MM.1S (cell line): ENCODE results near the gene DEPDC5.
"Not testable (repeated sequence)": the region's sequence is repeated elsewhere in the genome, so short reads cannot be mapped to it uniquely, and the experiment has no call there.

Source experiments
- DNase-seq: peaks from one replicate; pipeline ENCODE4 v3.0.0-alpha.2; 2015
- H2AFZ ChIP-seq: fragments of 300-600 bp; sonication (generic); 2 replicates; pipeline ENCODE4 v1.6.0; 2016; ENCODE audit warnings: antibody characterized with exemption, low read length
- H3F3A ChIP-seq: fragments of 300-600 bp; sonication (generic); 2 replicates; pipeline ENCODE4 v1.6.1; 2016; ENCODE audit warnings: mild to moderate bottlenecking, antibody characterized with exemption, low read length, moderate library complexity, mixed read lengths; ENCODE audit not compliant: insufficient read depth
- H3K27ac ChIP-seq: fragments of 300-600 bp; sonication (generic); 2 replicates; pipeline ENCODE4 v1.5.1; 2016; ENCODE audit warnings: mild to moderate bottlenecking, low read length
- H3K27me3 ChIP-seq: fragments of 300-600 bp; sonication (generic); replicated peaks from 2 replicates; pipeline ENCODE4 v1.6.0; 2016; ENCODE audit warnings: low read length; ENCODE audit not compliant: insufficient read depth
- H3K36me3 ChIP-seq: fragments of 300-600 bp; sonication (generic); replicated peaks from 2 replicates; pipeline ENCODE4 v1.6.1; 2016; ENCODE audit warnings: mild to moderate bottlenecking, low read length, mixed read lengths; ENCODE audit not compliant: insufficient read depth
- H3K4me1 ChIP-seq: fragments of 300-600 bp; sonication (generic); 2 replicates; pipeline ENCODE4 v1.6.1; 2016; ENCODE audit warnings: low read length, mixed read lengths
- H3K4me2 ChIP-seq: fragments of 300-600 bp; sonication (generic); 2 replicates; pipeline ENCODE4 v1.6.0; 2016; ENCODE audit warnings: low read depth, low read length
- H3K4me3 ChIP-seq: fragments of 300-600 bp; sonication (generic); 2 replicates; pipeline ENCODE4 v1.5.1; 2016; ENCODE audit warnings: low read length, mixed read lengths
- H3K79me2 ChIP-seq: fragments of 300-600 bp; sonication (generic); 2 replicates; pipeline ENCODE4 v1.6.1; 2016; ENCODE audit warnings: mixed run types, low read length, mixed read lengths
- H3K9ac ChIP-seq: fragments of 300-600 bp; sonication (generic); 2 replicates; pipeline ENCODE4 v1.6.1; 2016; ENCODE audit warnings: low read length, mixed read lengths
- H3K9me2 ChIP-seq: fragments of 300-600 bp; sonication (generic); replicated peaks from 2 replicates; pipeline ENCODE4 v1.6.1; 2016; ENCODE audit warnings: mild to moderate bottlenecking, low read length, mixed read lengths; ENCODE audit not compliant: insufficient read depth
- H3K9me3 ChIP-seq: fragments of 300-600 bp; sonication (generic); replicated peaks from 2 replicates; pipeline ENCODE4 v1.6.1; 2016; ENCODE audit warnings: mild to moderate bottlenecking, low read length, mixed read lengths; ENCODE audit not compliant: insufficient read depth
- H4K20me1 ChIP-seq: fragments of 300-600 bp; sonication (generic); 2 replicates; pipeline ENCODE4 v1.6.1; 2016; ENCODE audit warnings: mild to moderate bottlenecking, low read length, moderate library complexity, mixed read lengths; ENCODE audit not compliant: insufficient read depth
- EZH2 ChIP-seq: fragments of 300-600 bp; sonication (generic); optimal IDR thresholded peaks from 2 replicates; pipeline ENCODE3; 2017; ENCODE audit warnings: low read depth, mild to moderate bottlenecking, antibody characterized with exemption, low read length, mixed read lengths
- EZH2phosphoT487 ChIP-seq: fragments of 300-600 bp; sonication (generic); IDR thresholded peaks from 2 replicates; pipeline ENCODE4 v1.6.1; 2018; ENCODE audit warnings: antibody characterized with exemption, low read length
- TF ChIP-seq, protein P1 (sequence below): fragments of 300-600 bp; sonication (generic); IDR thresholded peaks from 2 replicates; pipeline ENCODE4 v1.5.1; 2016; ENCODE audit warnings: antibody characterized with exemption, low read length, mixed read lengths

DEPDC5 gene

DNA sequence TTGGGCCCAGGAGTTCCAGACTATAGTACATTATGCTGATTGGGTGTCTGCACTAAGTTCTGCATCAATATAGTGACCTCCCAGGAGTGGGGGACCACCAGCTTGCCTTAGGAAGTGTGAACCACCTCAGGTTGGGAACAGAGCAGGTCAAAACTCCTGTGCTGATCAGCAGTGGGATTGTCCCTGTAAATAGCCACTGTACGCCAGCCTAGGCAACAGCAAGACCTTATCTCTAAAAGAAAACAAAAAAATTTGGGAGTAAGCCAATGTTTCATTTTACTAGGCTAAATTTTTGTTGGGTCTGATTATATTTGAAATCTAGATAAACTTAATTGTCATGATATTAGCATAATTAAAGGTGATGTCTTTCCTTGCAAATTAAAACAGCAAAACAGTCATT is 3.4 kb downstream of the DEPDC5 start:
- Histone ChIP-seq H3K4me1 (peaks cover 6% of the 10 kb centered on the region; the same call in 1 of the 2 replicates), H3K36me3 (no peaks in the 10 kb centered on the region), H3K4me3 (no peak overlapping the region), H3F3A (peaks cover 7% of the 10 kb centered on the region; the same call in 1 of the 2 replicates), H2AFZ (no peak overlapping the region), H3K9me2 (no peaks in the 10 kb centered on the region), H3K79me2 (peaks cover 28% of the 10 kb centered on the region), H3K27me3 (no peaks in the 10 kb centered on the region), H3K9me3 (no peaks in the 10 kb centered on the region), H3K9ac (no peak overlapping the region), H3K27ac (no peak overlapping the region), H3K4me2 (no peak overlapping the region), H4K20me1 (no peaks in the 10 kb centered on the region)
- no peak for DNase-seq
- TF ChIP-seq EZH2 (no peak), EZH2phosphoT487 (no peak)
- TF ChIP-seq, protein P1, sequence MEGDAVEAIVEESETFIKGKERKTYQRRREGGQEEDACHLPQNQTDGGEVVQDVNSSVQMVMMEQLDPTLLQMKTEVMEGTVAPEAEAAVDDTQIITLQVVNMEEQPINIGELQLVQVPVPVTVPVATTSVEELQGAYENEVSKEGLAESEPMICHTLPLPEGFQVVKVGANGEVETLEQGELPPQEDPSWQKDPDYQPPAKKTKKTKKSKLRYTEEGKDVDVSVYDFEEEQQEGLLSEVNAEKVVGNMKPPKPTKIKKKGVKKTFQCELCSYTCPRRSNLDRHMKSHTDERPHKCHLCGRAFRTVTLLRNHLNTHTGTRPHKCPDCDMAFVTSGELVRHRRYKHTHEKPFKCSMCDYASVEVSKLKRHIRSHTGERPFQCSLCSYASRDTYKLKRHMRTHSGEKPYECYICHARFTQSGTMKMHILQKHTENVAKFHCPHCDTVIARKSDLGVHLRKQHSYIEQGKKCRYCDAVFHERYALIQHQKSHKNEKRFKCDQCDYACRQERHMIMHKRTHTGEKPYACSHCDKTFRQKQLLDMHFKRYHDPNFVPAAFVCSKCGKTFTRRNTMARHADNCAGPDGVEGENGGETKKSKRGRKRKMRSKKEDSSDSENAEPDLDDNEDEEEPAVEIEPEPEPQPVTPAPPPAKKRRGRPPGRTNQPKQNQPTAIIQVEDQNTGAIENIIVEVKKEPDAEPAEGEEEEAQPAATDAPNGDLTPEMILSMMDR: no peak

DNA sequence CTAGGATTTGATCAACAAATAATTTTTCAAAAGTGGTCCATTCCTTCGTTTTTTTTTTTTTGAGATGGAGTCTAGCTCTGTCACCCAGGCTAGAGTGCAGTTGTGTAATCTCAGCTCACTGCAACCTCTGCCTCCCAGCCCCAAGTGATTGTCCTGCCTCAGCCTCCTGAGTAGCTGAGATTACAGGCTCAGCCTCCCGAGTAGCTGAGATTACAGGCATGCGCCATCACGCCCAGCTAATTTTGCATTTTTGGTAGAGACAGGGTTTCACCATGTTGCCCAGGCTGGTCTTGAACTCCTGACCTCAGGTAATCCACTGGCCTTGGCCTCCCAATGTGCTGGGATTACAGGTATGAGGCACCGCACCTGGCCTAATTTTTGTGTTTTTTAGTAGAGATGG is 5.0 kb downstream of the DEPDC5 start:
- not testable (repeated sequence) for H3K4me3 ChIP-seq, DNase-seq, H3F3A ChIP-seq, H3K4me1 ChIP-seq, H3K9ac ChIP-seq, H3K36me3 ChIP-seq, H3K4me2 ChIP-seq, H3K9me2 ChIP-seq, H2AFZ ChIP-seq, H4K20me1 ChIP-seq, H3K27ac ChIP-seq, H3K9me3 ChIP-seq, H3K27me3 ChIP-seq
- H3K79me2 ChIP-seq: peaks cover 28% of the 10 kb centered on the region

DNA sequence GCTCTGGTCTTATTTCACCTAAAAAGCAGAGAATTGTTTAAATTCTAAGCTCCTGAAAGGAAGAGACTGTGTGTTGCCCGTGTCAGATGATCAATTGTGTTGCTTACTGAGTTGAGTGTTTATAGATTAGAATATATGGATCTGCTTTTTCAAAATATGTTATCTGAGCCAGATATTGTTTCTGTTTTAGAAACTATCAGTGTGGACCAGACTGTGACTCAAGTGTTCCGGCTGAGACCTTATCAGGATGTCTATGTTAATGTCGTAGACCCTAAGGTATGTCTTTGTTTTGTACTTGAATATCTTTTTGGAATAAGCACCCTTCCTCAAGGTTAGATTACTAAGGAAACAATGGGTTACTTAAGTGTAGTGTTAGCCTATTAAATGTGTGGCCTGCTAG is 11.0 kb downstream of the DEPDC5 start:
- no peak for DNase-seq
- Histone ChIP-seq H3K9ac (no peak overlapping the region), H3K27me3 (no peaks in the 10 kb centered on the region), H3K4me3 (no peak overlapping the region), H2AFZ (no peak overlapping the region), H3K79me2 (no peaks in the 10 kb centered on the region), H3K27ac (no peak overlapping the region), H3K4me1 (no peaks in the 10 kb centered on the region), H3K36me3 (peaks cover 5% of the 10 kb centered on the region; the same call in 1 of the 2 replicates), H3K9me3 (no peaks in the 10 kb centered on the region), H3K4me2 (no peak overlapping the region), H3K9me2 (no peaks in the 10 kb centered on the region), H4K20me1 (no peaks in the 10 kb centered on the region), H3F3A (no peaks in the 10 kb centered on the region)
- TF ChIP-seq, protein P1: no peak
- no peak for TF ChIP-seq EZH2
- no peak for TF ChIP-seq EZH2phosphoT487

DNA sequence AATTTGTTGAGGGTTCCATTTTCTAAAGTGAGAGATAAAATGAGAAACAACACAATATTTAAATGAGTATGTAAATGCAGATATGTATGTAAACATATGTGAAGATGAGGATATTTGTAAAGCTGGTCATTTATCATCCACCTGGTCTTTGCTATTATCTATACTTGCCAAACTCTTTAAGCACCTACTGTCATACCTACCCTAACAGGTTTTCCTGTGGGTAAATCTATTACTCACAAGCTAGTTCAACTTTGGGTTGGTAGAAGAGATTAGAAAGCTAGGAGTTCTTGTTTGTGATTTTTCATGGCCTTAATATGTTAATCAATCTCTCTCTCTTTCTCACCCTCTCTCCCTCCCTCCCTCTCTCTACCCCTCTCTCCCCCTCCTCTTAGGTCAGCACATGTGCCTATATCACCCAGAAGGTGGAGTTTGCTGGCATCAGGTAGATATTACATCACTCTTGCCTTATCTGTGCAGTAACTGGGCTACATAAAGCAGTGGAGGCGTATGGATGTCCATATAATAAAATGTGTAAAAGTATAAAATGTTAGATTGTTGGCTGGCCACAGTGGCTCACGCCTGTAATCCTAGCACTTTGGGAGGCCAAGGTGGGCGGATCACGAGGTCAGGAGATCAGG is 14.7 kb downstream of the DEPDC5 start:
- Histone ChIP-seq H3K4me2 (no peak overlapping the region), H3K9me2 (no peaks in the 10 kb centered on the region), H3K79me2 (no peaks in the 10 kb centered on the region), H3K4me3 (no peak overlapping the region), H3K36me3 (peaks cover 5% of the 10 kb centered on the region; the same call in 1 of the 2 replicates), H3K27ac (no peak overlapping the region), H3K9ac (no peak overlapping the region), H3K4me1 (no peaks in the 10 kb centered on the region), H3K9me3 (no peaks in the 10 kb centered on the region), H3K27me3 (no peaks in the 10 kb centered on the region), H3F3A (no peaks in the 10 kb centered on the region), H2AFZ (no peak overlapping the region), H4K20me1 (no peaks in the 10 kb centered on the region)
- no peak for DNase-seq
- TF ChIP-seq, protein P1: no peak
- no peak for TF ChIP-seq EZH2phosphoT487
- no peak for TF ChIP-seq EZH2
